HG03460 (cell line): ENCODE results near the gene GOLGA1.
"Not testable (repeated sequence)": the region's sequence is repeated elsewhere in the genome, so short reads cannot be mapped to it uniquely, and the experiment has no call there.

ENCODE experiments used
- ATAC-seq: cut with Tn5 transposase; IDR thresholded peaks from one replicate; pipeline ENCODE4 v1.9.1; 2021; ENCODE audit not compliant: unreplicated experiment

Gene GOLGA1

GRCh38 chr9:124860582-124861341 is 80.1 kb downstream of the GOLGA1 start:
- ATAC-seq = no peak

GRCh38 chr9:124859803-124860581 is 80.9 kb downstream of the GOLGA1 start:
- ATAC-seq = no peak

GRCh38 chr9:124858330-124859046 is 82.4 kb downstream of the GOLGA1 start:
- no peak for ATAC-seq

- ATAC-seq = no peak
Observed at GRCh38 chr9:124857533-124858162, 83.2 kb downstream of the GOLGA1 start.

- no peak for ATAC-seq
Observed at GRCh38 chr9:124855944-124856765, 84.7 kb downstream of the GOLGA1 start.

- ATAC-seq = no peak
Observed at GRCh38 chr9:124855566-124855943, 85.3 kb downstream of the GOLGA1 start.

- ATAC-seq = no peak
Observed at GRCh38 chr9:124854822-124855221, 86.1 kb downstream of the GOLGA1 start.

- ATAC-seq = no peak
Observed at GRCh38 chr9:124854161-124854560, 86.7 kb downstream of the GOLGA1 start.

- ATAC-seq = no peak
Observed at GRCh38 chr9:124853605-124854143, 87.2 kb downstream of the GOLGA1 start.

GRCh38 chr9:124852829-124853531 is 87.9 kb downstream of the GOLGA1 start, which contains the start of gene WDR38:
WDR38 (plus strand) TSS chr9:124853460; CDS start chr9:124853532, 72 bp downstream.
- peak; percentile 66 for ATAC-seq

GRCh38 chr9:124852121-124852828 is 88.6 kb downstream of the GOLGA1 start:
- no peak for ATAC-seq

GRCh38 chr9:124849801-124850200 is 91.1 kb downstream of the GOLGA1 start:
- no peak for ATAC-seq

- ATAC-seq = no peak
Observed at GRCh38 chr9:124846969-124847368, 93.9 kb downstream of the GOLGA1 start.

- ATAC-seq = not testable (repeated sequence)
Observed at GRCh38 chr9:124846467-124846866, 94.4 kb downstream of the GOLGA1 start.

GRCh38 chr9:124844291-124844690 is 96.6 kb downstream of the GOLGA1 start:
- no peak for ATAC-seq

GRCh38 chr9:124843456-124844034 is 97.3 kb downstream of the GOLGA1 start:
- no peak for ATAC-seq

GRCh38 chr9:124841075-124841821 is 99.6 kb downstream of the GOLGA1 start:
- ATAC-seq = no peak
